NAMALWA (cell line): ENCODE measurements around the gene STRA8.

Experiments used
- DNase-seq: peaks from one replicate; pipeline ENCODE4 v3.0.0-alpha.2; 2015; ENCODE audit warnings: low spot score

Gene STRA8

GRCh38 chr7:135238112-135238744 lies 4.6 kb downstream of the STRA8 start:
- DNase-seq, result peak; percentile 55

- DNase-seq, result no peak
Measured at GRCh38 chr7:135239263-135239662, 5.6 kb downstream of the STRA8 start.

- no peak for DNase-seq
Measured at GRCh38 chr7:135240441-135240840, 6.8 kb downstream of the STRA8 start.

- DNase-seq, result no peak
Measured at GRCh38 chr7:135242096-135242684, 8.6 kb downstream of the STRA8 start.

GRCh38 chr7:135245226-135246190 lies 11.9 kb downstream of the STRA8 start:
- no peak for DNase-seq

- DNase-seq, result no peak
Measured at GRCh38 chr7:135246191-135246825, 12.7 kb downstream of the STRA8 start.

GRCh38 chr7:135247746-135248471 lies 14.3 kb downstream of the STRA8 start:
- DNase-seq, result no peak

- no peak for DNase-seq
Measured at GRCh38 chr7:135248546-135248945, 14.9 kb downstream of the STRA8 start.

GRCh38 chr7:135251496-135252391 lies 18.1 kb downstream of the STRA8 start:
- no peak for DNase-seq

- DNase-seq, result no peak
Measured at GRCh38 chr7:135253851-135254771, 20.5 kb downstream of the STRA8 start.

- no peak for DNase-seq
Measured at GRCh38 chr7:135257790-135258189, 24.2 kb downstream of the STRA8 start.

GRCh38 chr7:135258585-135258984 lies 24.9 kb downstream of the STRA8 start:
- DNase-seq, result no peak

- no peak for DNase-seq
Measured at GRCh38 chr7:135259702-135260101, 26.1 kb downstream of the STRA8 start.

GRCh38 chr7:135260470-135260869 lies 26.8 kb downstream of the STRA8 start:
- DNase-seq, result no peak

- DNase-seq, result no peak
Measured at GRCh38 chr7:135260930-135261721, 27.5 kb downstream of the STRA8 start.

GRCh38 chr7:135262623-135263320 lies 29.1 kb downstream of the STRA8 start:
- DNase-seq, result no peak

GRCh38 chr7:135263321-135263970 lies 29.8 kb downstream of the STRA8 start:
- DNase-seq, result no peak

GRCh38 chr7:135265637-135266036 lies 32.0 kb downstream of the STRA8 start:
- DNase-seq, result no peak
